SHP77 (cell line): ENCODE results near the gene PLCD1.

ENCODE experiments used
- DNase-seq, 2 experiments: peaks; one replicate each; lab custom pipeline; 2025; lab: John Stamatoyannopoulos, UW

Gene PLCD1

DNA sequence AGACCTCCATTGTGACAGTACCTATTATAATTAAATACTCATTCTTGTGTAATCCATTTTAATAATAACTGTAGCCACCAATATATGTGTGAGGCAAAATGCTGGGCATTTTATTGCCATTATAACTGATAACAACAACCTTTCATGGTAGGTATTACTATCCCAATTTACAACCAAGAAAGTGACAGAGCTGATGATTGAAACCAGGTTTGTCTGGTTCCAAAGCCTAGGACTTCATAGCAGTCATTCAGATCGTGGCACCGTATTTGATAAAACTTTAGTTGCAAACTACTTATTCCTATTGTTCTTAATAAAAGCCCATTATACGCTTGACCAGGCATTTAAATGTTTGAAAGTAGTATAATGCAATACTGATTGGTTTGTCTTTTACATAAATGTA is 65.3 kb downstream of the PLCD1 start:
- no peak for DNase-seq

GRCh38 chr3:37963635-37964034 is 65.8 kb downstream of the PLCD1 start:
- no peak for DNase-seq

DNA sequence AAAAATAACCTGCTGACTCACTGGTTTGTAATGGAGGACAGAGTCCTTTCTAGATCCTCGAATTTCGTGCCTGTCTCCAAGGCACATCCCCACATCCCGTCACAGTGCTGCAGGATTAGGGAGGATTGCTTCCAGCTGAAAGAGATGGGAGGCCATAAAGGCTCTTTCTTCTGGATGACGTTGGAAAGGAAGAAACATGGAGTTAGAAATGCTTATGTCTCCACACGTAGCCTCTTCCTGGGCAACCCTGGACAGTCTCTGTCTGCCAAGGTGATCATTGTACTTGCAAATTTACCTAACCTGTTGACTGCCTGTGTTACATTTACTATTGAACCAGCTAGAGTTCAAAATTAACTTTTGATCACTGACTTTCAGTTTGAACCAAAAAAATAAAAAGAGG is 66.4 kb downstream of the PLCD1 start:
- no peak for DNase-seq

DNA sequence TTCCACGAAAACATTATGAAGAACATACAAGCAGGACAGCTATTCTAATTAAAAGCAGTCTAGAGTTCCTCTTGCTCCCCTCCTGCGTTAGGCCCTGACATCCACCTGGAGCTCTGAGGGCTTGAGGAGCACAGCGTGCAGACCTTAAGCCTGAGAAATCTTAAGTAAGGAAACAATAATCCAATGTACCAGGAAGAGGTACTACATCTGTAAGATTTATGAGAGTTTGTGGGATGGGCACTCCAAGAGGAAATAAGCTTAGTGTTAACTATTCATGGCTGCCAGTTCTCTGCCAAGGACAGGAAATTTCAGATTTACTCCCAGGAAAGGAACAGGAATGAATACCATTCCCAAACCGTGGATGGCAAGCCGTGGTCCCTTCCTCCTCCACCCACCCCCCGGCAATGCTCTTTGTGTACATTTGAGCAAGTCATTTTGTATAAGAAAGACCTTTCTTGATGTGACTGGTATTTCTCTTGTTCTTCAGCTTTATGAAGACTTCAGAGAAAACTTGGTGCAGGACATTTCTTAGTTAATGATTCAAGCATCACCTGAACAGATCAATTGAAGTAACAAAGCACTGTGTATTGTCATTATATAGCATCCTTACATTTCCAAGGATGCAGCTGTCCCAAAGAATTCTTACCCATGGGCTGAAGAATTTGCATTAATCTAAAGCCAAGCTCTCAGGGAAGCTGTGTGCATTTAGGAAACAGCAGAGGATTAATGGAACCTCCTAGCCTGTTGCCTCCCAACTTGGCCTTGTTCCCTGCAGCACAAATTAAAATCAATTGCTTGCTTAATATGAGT is 67.6 kb downstream of the PLCD1 start:
- no peak for DNase-seq

DNA sequence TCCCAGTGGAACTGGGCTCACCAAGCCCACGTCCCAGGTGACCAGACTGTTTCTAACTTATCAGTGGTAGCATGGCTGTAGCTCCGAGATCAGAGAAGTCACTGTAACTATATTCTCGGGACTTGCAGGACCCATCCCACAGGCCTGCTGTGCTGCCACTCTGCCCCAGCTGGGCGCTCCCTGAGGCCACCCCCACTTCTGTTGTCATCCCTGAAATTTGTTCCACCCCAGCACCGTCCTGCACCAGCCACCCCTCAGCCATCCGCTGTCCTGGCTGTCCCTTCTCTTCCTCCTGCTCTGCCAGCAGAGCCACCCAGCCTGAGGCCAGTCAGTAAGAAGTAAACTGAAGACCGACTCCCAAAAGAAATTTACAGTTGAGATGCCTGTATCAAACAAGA is 71.9 kb downstream of the PLCD1 start:
- no peak for DNase-seq
